HL-60/S4 treated with phorbol 12-myristate 13-acetate at 8.2 ng/mL for 4 days and 3 days (cell line): ENCODE data around the gene PLD3.

Experiments
- in situ Hi-C: fragments of 300-500 bp; cut with MboI; formaldehyde crosslinking; loops from 2 replicates; pipeline ENCODE4 v1.15.0; 2022; ENCODE audit warnings: low sequenced_read_pairs

The PLD3 gene, protein sequence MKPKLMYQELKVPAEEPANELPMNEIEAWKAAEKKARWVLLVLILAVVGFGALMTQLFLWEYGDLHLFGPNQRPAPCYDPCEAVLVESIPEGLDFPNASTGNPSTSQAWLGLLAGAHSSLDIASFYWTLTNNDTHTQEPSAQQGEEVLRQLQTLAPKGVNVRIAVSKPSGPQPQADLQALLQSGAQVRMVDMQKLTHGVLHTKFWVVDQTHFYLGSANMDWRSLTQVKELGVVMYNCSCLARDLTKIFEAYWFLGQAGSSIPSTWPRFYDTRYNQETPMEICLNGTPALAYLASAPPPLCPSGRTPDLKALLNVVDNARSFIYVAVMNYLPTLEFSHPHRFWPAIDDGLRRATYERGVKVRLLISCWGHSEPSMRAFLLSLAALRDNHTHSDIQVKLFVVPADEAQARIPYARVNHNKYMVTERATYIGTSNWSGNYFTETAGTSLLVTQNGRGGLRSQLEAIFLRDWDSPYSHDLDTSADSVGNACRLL

GRCh38 chr19:40348125-40348913, at the start of gene PLD3, which contains the start of gene C19orf47:
TSS of gene PLD3 (plus strand) at chr19:40348695. CDS start at chr19:40366484, 17,789 bp downstream.
TSS of gene C19orf47 (minus strand) at chr19:40348397. CDS start at chr19:40341857, 6,540 bp downstream.
- in situ Hi-C loops = no loop called here

DNA sequence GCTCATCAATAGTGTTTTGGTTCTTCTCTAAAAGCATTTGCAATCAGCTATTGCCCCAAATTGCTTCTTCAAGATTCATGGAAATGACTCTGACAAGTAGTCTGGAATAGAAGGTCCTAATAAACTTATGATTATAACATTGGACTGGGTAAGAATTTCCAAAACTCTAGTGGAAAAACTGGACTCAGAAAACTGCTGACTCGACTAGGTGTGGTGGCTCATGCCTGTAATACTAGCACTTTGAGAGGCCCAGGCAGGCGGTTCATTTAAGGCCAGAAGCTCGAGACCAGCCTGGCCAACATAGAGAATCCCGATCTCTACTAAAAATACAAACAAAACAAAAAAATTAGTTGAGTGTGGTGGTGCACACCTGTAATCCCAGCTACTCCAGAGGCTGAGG, 47.8 kb upstream of the PLD3 start:
- in situ Hi-C loops = loop anchor here (25.0 kb wide), 1 partner anchor 337 kb away; no protein-coding TSS in a partner anchor

- in situ Hi-C loops = loop anchor here (25.0 kb wide), 1 partner anchor 335 kb away; no protein-coding TSS in a partner anchor
Measured at GRCh38 chr19:40302224-40303011, 46.1 kb upstream of the PLD3 start.

- in situ Hi-C loops = loop anchor here (25.0 kb wide), 1 partner anchor 334 kb away; no protein-coding TSS in a partner anchor
Measured at GRCh38 chr19:40303765-40304164, 44.7 kb upstream of the PLD3 start.

- in situ Hi-C loops = loop anchor here (25.0 kb wide), 1 partner anchor 333 kb away; no protein-coding TSS in a partner anchor
Measured at GRCh38 chr19:40304306-40304705, 44.2 kb upstream of the PLD3 start.

DNA sequence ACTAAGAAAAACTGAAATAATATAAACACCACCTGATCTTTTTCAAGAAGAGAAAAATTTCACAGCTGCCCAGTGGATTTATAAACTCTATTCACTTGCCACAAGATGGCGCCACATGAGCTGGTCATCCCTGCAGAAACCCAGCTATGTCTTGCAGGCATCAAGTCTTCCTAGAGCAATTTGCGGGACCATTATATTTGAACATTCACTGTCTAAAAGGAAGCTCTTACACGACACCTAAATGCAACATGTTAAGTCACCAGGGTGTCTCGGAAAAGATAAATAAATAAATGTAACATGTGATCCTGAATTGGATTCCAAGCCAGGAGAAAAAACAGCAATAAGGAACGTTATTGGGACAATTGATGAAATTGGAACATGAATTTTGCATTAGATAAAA, 43.1 kb upstream of the PLD3 start:
- in situ Hi-C loops = loop anchor here (25.0 kb wide), 1 partner anchor 332 kb away; no protein-coding TSS in a partner anchor

- in situ Hi-C loops = loop anchor here (25.0 kb wide), 1 partner anchor 328 kb away; no protein-coding TSS in a partner anchor
Measured at GRCh38 chr19:40309666-40310065, 38.8 kb upstream of the PLD3 start.

DNA sequence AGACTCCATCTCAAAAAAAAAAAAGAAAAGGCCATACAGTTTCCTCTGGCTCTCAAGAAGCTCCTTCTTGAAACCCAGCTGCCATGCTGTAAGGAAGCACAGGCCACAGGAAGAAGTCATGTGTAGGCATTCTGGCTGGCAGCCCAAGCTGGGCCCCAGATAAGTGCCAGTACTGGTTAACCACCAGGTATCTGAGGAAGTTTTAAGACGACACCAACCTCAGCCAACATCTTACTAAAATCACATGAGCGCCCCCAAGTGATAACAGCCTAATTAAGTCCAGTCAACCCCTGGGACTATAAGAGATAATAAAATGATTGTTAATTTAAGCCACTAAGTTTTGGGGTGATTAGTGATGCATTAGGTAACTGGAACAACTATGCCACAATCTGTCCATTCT, 36.0 kb upstream of the PLD3 start:
- in situ Hi-C loops = loop anchor here (25.0 kb wide), 1 partner anchor 325 kb away; no protein-coding TSS in a partner anchor

- in situ Hi-C loops = loop anchor here (25.0 kb wide), 1 partner anchor 324 kb away; no protein-coding TSS in a partner anchor
Measured at GRCh38 chr19:40313229-40313983, 35.1 kb upstream of the PLD3 start.

GRCh38 chr19:40314656-40315055, 33.8 kb upstream of the PLD3 start:
- in situ Hi-C loops = loop anchor here (25.0 kb wide), 1 partner anchor 323 kb away; no protein-coding TSS in a partner anchor

DNA sequence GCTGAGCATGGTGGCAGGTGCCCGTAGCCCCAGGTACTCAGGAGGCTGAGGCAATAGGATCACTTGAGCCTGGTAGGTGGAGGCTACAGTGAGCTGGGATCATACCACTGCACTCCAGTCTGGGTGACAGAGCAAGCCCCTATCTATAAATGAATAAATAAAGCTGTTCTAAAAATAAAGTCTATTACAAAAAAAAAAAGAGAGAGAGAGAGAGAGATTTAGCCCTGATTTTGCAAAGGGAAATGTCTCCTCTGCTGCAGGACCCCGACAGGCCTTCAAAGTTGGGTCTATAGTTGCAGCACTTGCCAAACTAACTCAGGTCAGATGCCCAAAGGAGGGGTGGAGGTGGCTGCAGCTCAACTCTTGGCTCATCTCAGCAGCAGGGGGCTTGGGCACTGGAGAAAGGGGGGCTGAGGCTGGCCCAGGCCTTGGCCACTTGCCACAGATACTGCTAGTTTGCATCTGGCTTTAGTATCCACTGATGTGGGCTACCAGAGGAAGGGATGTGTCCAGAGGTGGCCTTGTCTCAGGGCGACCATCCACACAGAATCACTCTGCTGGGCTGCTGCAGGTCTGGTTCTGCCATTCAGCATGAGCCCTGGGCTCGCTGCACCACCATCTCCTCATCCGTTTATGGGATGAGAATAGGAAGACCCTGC, 32.6 kb upstream of the PLD3 start:
- in situ Hi-C loops = loop anchor here (25.0 kb wide), 1 partner anchor 321 kb away; no protein-coding TSS in a partner anchor

- in situ Hi-C loops = loop anchor here (25.0 kb wide), 1 partner anchor 320 kb away; no protein-coding TSS in a partner anchor
Measured at GRCh38 chr19:40317338-40317737, 31.2 kb upstream of the PLD3 start.

DNA sequence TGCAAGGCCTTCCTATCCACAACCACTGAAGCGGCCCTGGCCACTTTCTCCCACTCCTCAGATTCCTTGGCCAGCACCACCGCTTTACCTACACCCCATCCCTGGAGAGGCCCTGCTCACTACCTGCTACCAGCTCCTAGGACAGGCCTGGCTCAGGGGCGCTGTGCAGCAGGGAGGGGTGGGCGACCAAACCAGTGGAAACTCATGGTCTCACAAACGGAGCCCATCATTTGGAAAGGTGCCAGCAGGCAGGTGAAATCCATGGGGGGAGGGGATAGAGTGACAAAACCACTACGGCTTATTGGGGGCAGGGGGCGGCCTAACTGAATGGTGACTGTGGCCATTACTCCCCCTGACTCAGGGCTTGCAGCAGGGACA, 27.9 kb upstream of the PLD3 start:
- in situ Hi-C loops = loop anchor here (25.0 kb wide), 1 partner anchor 317 kb away; no protein-coding TSS in a partner anchor

DNA sequence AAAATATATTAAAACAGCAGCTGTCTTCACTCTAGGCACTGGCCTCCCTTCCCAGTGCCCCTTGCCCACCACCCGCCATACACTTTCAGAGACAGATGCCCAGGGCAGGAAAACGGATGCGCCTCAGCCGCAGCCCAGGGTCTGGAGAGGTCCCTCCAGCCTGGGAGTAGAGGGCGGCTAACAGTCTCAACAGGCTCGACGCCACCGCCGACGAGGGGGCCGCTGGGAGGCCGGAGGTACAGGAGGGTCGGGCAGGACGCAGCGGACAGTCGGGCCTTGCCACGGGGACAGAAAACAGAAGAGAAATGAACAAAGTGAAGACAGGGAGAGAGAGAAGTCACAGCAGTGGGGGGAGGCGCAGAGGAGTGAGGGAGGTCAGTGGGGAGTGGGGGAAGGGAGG, 27.4 kb upstream of the PLD3 start:
- in situ Hi-C loops = loop anchor here (25.0 kb wide), 1 partner anchor 316 kb away; no protein-coding TSS in a partner anchor

DNA sequence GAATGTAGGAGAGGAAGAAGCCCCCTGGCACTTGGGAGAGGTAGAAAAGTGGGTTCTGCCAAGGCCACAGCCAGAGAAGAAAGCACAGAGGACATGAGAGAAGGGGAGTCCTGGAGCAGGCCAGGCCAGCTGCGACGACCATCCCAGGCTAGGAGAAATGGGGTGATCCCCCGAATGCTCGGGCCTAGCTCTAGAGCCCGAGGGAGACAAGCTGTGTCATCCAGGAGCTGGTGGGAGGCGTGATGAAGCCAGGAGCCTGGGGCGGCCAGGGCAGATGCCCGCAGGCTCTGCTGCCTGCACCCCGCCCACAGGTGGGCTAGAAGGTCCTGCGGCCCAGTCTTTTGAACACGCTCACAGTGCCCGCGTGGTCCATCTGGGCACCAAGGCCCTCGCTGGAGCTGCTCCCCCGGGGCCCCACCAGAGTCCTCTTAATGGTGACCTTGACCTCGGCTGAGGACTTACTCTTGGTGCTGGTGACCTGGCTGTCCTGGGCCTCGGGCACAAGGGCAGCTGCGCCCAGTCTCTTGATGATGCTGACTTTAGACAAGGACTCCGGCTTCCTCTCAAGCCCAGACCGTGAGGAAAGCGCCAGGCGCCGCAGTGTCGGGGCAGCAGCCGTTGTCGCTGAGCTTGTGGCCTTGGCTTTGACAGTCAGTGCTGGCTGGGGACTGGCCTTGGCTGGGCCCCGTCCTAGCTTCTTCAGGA, 26.8 kb upstream of the PLD3 start:
- in situ Hi-C loops = loop anchor here (25.0 kb wide), 1 partner anchor 316 kb away; no protein-coding TSS in a partner anchor

DNA sequence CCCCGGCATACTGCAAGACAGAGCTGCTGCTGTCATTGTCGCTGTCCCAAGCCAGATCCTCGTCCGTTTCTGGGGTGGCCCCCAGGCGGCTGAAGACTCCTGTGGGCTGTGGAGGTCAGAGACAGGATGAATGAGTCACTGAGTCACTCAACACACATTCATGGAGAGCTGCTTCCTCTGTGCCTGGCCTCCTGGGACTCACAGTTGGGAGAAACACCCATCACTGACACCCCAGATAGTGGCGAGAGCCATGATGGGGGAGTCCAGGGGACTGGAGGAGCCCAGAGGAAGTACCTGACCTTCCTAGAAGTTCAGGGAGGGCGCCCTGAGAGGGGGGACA, 26.3 kb upstream of the PLD3 start:
- in situ Hi-C loops = loop anchor here (25.0 kb wide), 1 partner anchor 315 kb away; no protein-coding TSS in a partner anchor

- in situ Hi-C loops = loop anchor here (25.0 kb wide), 1 partner anchor 314 kb away; no protein-coding TSS in a partner anchor
Measured at GRCh38 chr19:40322951-40323615, 25.4 kb upstream of the PLD3 start.
